Hepatocyte (in vitro differentiated cells): Measurements from ENCODE around the gene ZMIZ1. TPM values are rescaled to one million over a fixed set of nuclear protein-coding genes. Genes with fewer than 3 reads are reported as not detected.

ENCODE experiments used
- DNase-seq: peaks from one replicate; pipeline ENCODE4 v3.0.0-alpha.2; 2016; ENCODE audit warnings: low spot score
- H2AFZ ChIP-seq: fragments of 200-600 bp; sonication (generic); 2 replicates; pipeline ENCODE4 v1.6.0; 2016; ENCODE audit warnings: antibody characterized with exemption, mild to moderate bottlenecking
- H3K27ac ChIP-seq: fragments of 200-600 bp; sonication (generic); 2 replicates; pipeline ENCODE4 v1.5.1; 2016; ENCODE audit warnings: mild to moderate bottlenecking
- H3K27me3 ChIP-seq: fragments of 200-600 bp; sonication (generic); 2 replicates; pipeline ENCODE4 v1.6.1; 2016
- H3K36me3 ChIP-seq: fragments of 200-600 bp; sonication (generic); replicated peaks from 2 replicates; pipeline ENCODE4 v1.5.1; 2016; ENCODE audit warnings: low read depth; ENCODE audit not compliant: insufficient read depth
- H3K4me1 ChIP-seq: fragments of 200-600 bp; sonication (generic); 2 replicates; pipeline ENCODE4 v1.5.1; 2016; ENCODE audit warnings: mild to moderate bottlenecking, moderate library complexity; ENCODE audit not compliant: insufficient read depth
- H3K4me2 ChIP-seq: fragments of 200-600 bp; sonication (generic); 2 replicates; pipeline ENCODE4 v1.6.0; 2016
- H3K4me3 ChIP-seq: fragments of 200-600 bp; sonication (generic); 2 replicates; pipeline ENCODE4 v1.5.1; 2016; ENCODE audit warnings: mild to moderate bottlenecking
- H3K79me2 ChIP-seq: fragments of 200-600 bp; sonication (generic); 2 replicates; pipeline ENCODE4 v1.6.0; 2017; ENCODE audit warnings: mild to moderate bottlenecking
- H3K9me2 ChIP-seq: fragments of 200-600 bp; sonication (generic); replicated peaks from 2 replicates; pipeline ENCODE4 v1.6.0; 2017; ENCODE audit warnings: mild to moderate bottlenecking; ENCODE audit not compliant: insufficient read depth
- H3K9me3 ChIP-seq: fragments of 200-600 bp; sonication (generic); 2 replicates; pipeline ENCODE4 v1.5.1; 2016; ENCODE audit warnings: low read depth, mild to moderate bottlenecking
- H4K20me1 ChIP-seq: fragments of 200-600 bp; sonication (generic); 2 replicates; pipeline ENCODE4 v1.6.0; 2016; ENCODE audit warnings: mild to moderate bottlenecking; ENCODE audit not compliant: insufficient read depth, poor library complexity, severe bottlenecking
- EZH2 ChIP-seq: fragments of 200-600 bp; sonication (generic); IDR thresholded peaks from 2 replicates; pipeline ENCODE4 v1.6.1; 2016; ENCODE audit warnings: antibody characterized with exemption, mild to moderate bottlenecking, borderline replicate concordance
- EZH2phosphoT487 ChIP-seq: fragments of 200-600 bp; sonication (generic); IDR thresholded peaks from one replicate; pipeline ENCODE4 v1.6.1; 2018; ENCODE audit warnings: antibody characterized with exemption, mild to moderate bottlenecking, low read depth, moderate library complexity; ENCODE audit not compliant: unreplicated experiment, severe bottlenecking
- WGBS: methylation state at CpG from one replicate; pipeline ENCODE4 v1.1.6; 2016; ENCODE audit warnings: low lambda C conversion rate; ENCODE audit errors: missing lambda C conversion rate; 5-methylcytosine and 5-hydroxymethylcytosine counted together
- polyA plus RNA-seq: library from polyadenylated mRNA; unstranded; fragments of >200 nt; fragmentation: Nextera tagmentation; extraction: Ambion mirVana; gene quantifications from 2 replicates; pipeline ENCODE4 v1.2.1, GENCODE V29; 2016
- total RNA-seq: library from RNA; depleted of rRNA; stranded (reverse); fragments of >200 nt; gene quantifications from 2 replicates; pipeline ENCODE4 v1.2.3, GENCODE V29; 2014
- TF ChIP-seq, protein P1 (sequence below): fragments of 200-600 bp; sonication (generic); IDR thresholded peaks from 2 replicates; pipeline ENCODE4 v1.5.1; 2016; ENCODE audit warnings: antibody characterized with exemption, mild to moderate bottlenecking; ENCODE audit not compliant: poor library complexity

ZMIZ1 gene
- total and polyA plus RNA-seq, 2 experiments from 2014 or later, result 30.9 to 32.4 TPM

DNA sequence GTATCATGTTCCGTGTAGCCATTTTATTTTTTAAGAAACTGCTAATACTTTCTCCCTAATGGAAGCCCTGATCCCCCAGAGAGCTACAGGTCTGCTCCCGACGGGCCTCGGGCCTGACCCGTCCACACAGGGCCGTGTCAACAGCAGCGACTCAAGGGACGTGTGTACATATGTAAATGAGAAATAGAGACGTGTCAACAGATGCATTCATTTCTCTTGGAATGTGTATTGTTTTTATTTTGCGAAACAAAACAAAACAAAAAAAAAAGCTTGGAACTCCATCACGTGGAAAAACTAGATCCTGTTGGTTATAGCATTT is 246.8 kb downstream of the ZMIZ1 start:
- H3K27ac ChIP-seq, result no peak overlapping the region
- no peaks in the 10 kb centered on the region for H3K4me1 ChIP-seq
- H3K36me3 ChIP-seq, result no peaks in the 10 kb centered on the region
- no peak for DNase-seq
- no peak overlapping the region for H2AFZ ChIP-seq
- 91% methylated on average over 11 of the region's 11 CpGs for WGBS
- H3K9me2 ChIP-seq, result no peaks in the 10 kb centered on the region
- no peaks in the 10 kb centered on the region for H3K9me3 ChIP-seq
- no peaks in the 10 kb centered on the region for H4K20me1 ChIP-seq
- no peaks in the 10 kb centered on the region for H3K79me2 ChIP-seq
- no peak for TF ChIP-seq EZH2
- no peak for TF ChIP-seq EZH2phosphoT487
- TF ChIP-seq, protein P1, sequence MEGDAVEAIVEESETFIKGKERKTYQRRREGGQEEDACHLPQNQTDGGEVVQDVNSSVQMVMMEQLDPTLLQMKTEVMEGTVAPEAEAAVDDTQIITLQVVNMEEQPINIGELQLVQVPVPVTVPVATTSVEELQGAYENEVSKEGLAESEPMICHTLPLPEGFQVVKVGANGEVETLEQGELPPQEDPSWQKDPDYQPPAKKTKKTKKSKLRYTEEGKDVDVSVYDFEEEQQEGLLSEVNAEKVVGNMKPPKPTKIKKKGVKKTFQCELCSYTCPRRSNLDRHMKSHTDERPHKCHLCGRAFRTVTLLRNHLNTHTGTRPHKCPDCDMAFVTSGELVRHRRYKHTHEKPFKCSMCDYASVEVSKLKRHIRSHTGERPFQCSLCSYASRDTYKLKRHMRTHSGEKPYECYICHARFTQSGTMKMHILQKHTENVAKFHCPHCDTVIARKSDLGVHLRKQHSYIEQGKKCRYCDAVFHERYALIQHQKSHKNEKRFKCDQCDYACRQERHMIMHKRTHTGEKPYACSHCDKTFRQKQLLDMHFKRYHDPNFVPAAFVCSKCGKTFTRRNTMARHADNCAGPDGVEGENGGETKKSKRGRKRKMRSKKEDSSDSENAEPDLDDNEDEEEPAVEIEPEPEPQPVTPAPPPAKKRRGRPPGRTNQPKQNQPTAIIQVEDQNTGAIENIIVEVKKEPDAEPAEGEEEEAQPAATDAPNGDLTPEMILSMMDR, result no peak
- no peak overlapping the region for H3K4me2 ChIP-seq
- H3K4me3 ChIP-seq, result no peak overlapping the region
- H3K27me3 ChIP-seq, result no peaks in the 10 kb centered on the region

- no peaks in the 10 kb centered on the region for H4K20me1 ChIP-seq
- no peaks in the 10 kb centered on the region for H3K4me1 ChIP-seq
- WGBS, result 70% methylated on average over 12 of the region's 13 CpGs
- H3K36me3 ChIP-seq, result no peaks in the 10 kb centered on the region
- no peaks in the 10 kb centered on the region for H3K9me2 ChIP-seq
- no peak overlapping the region for H2AFZ ChIP-seq
- H3K4me3 ChIP-seq, result no peak overlapping the region
- no peaks in the 10 kb centered on the region for H3K27me3 ChIP-seq
- no peak overlapping the region for H3K27ac ChIP-seq
- TF ChIP-seq, protein P1, result no peak
- no peak for TF ChIP-seq EZH2phosphoT487
- no peak for TF ChIP-seq EZH2
- no peak for DNase-seq
- no peak overlapping the region for H3K4me2 ChIP-seq
- no peaks in the 10 kb centered on the region for H3K9me3 ChIP-seq
- no peaks in the 10 kb centered on the region for H3K79me2 ChIP-seq
Measured at GRCh38 chr10:79316671-79317431, 248.1 kb downstream of the ZMIZ1 start.

GRCh38 chr10:79318369-79318768 is 249.6 kb downstream of the ZMIZ1 start:
- Histone ChIP-seq H3K9me3 (no peaks in the 10 kb centered on the region), H2AFZ (no peak overlapping the region), H3K4me3 (no peak overlapping the region), H3K4me2 (no peak overlapping the region), H3K27ac (peak overlapping the region; percentile 63), H3K9me2 (no peaks in the 10 kb centered on the region), H3K36me3 (no peaks in the 10 kb centered on the region), H4K20me1 (no peaks in the 10 kb centered on the region), H3K27me3 (no peaks in the 10 kb centered on the region), H3K4me1 (no peaks in the 10 kb centered on the region), H3K79me2 (no peaks in the 10 kb centered on the region)
- TF ChIP-seq, protein P1, result no peak
- TF ChIP-seq EZH2phosphoT487 (no peak), EZH2 (no peak)
- no peak for DNase-seq
- 98% methylated on average over 5 of the region's 5 CpGs for WGBS
